ENCODE measurements around the gene CYTH4.
"Not testable (repeated sequence)": the region's sequence is repeated elsewhere in the genome, so short reads cannot be mapped to it uniquely, and the experiment has no call there.

Gene CYTH4

GRCh38 chr22:37282385-37282677, at the start of gene CYTH4:
Gene CYTH4 (plus strand): TSS chr22:37282508. CDS start chr22:37282570, 62 bp downstream.
- peak; percentile 75 for DNase-seq

- DNase-seq: not testable (repeated sequence)
Measured at GRCh38 chr22:37233371-37233750, 48.9 kb upstream of the CYTH4 start.

- DNase-seq: no peak
Measured at GRCh38 chr22:37233751-37234631, 48.3 kb upstream of the CYTH4 start.

GRCh38 chr22:37234736-37235711, 47.3 kb upstream of the CYTH4 start:
- DNase-seq: no peak

GRCh38 chr22:37235897-37236607, 46.3 kb upstream of the CYTH4 start:
- DNase-seq: no peak

- no peak for DNase-seq
Measured at GRCh38 chr22:37237371-37238268, 44.7 kb upstream of the CYTH4 start.

GRCh38 chr22:37239336-37240239, 42.7 kb upstream of the CYTH4 start:
- DNase-seq: no peak

- DNase-seq: no peak
Measured at GRCh38 chr22:37240240-37240940, 41.9 kb upstream of the CYTH4 start.

GRCh38 chr22:37240941-37241320, 41.4 kb upstream of the CYTH4 start:
- no peak for DNase-seq

- peak; percentile 67 for DNase-seq
Measured at GRCh38 chr22:37241351-37242142, 40.8 kb upstream of the CYTH4 start.

- peak; percentile 93 for DNase-seq
Measured at GRCh38 chr22:37242395-37242918, 39.9 kb upstream of the CYTH4 start.

- DNase-seq: no peak
Measured at GRCh38 chr22:37243402-37244113, 38.8 kb upstream of the CYTH4 start.

- DNase-seq: peak; percentile 90
Measured at GRCh38 chr22:37244114-37244921, 38.0 kb upstream of the CYTH4 start, which contains the start of gene RAC2. Gene RAC2 (minus strand): TSS chr22:37244269. CDS start chr22:37244148, 121 bp downstream.

- DNase-seq: no peak
Measured at GRCh38 chr22:37244922-37245722, 37.2 kb upstream of the CYTH4 start.

- no peak for DNase-seq
Measured at GRCh38 chr22:37245740-37246139, 36.6 kb upstream of the CYTH4 start.

- no peak for DNase-seq
Measured at GRCh38 chr22:37248251-37248650, 34.1 kb upstream of the CYTH4 start.

- DNase-seq: no peak
Measured at GRCh38 chr22:37249986-37250385, 32.3 kb upstream of the CYTH4 start.

All from CD4-positive, alpha-beta T cell treated with Interleukin-21 for 1 hour (primary cell).